ENCODE measurements around the gene DCTN1. TPM values are rescaled to one million over a fixed set of nuclear protein-coding genes. Genes with fewer than 3 reads are reported as not detected.

DCTN1 gene
- total RNA-seq, 1 experiment from 2014 or later = 117 TPM

GRCh38 chr2:74334931-74335333 lies 45.2 kb downstream of the DCTN1 start:
- POLR2A ChIA-PET = interaction anchor here (0.7 to 1.6 kb wide), 6 partner anchors 17 to 506 kb away, joined by 3 to 8 read pairs (median 3); partner anchors contain the start of genes MOB1A and STAMBP

GRCh38 chr2:74333896-74334586 lies 46.1 kb downstream of the DCTN1 start:
- Mint-ChIP-seq H3K9me3 (ENCODE audit: unreplicated experiment) (no peaks in the 10 kb centered on the region), H3K36me3 (ENCODE audit: insufficient read depth, unreplicated experiment) (no peaks in the 10 kb centered on the region), H3K4me1 (ENCODE audit: insufficient read depth, unreplicated experiment) (no peaks in the 10 kb centered on the region), H3K27ac (ENCODE audit: low read depth, unreplicated experiment) (no peak overlapping the region), H3K4me3 (ENCODE audit: unreplicated experiment) (no peak overlapping the region), H3K27me3 (ENCODE audit: insufficient read depth, unreplicated experiment) (no peaks in the 10 kb centered on the region)
- DNase-seq (ENCODE audit: unreplicated experiment) = no peak
- no peak for TF ChIP-seq CTCF (IDR thresholded peaks at IDR 0.05; ENCODE audit: unreplicated experiment)
- intact Hi-C loops (cut with micrococcal nuclease) = loop anchor here (1.0 to 2.0 kb wide), 2 partner anchors 59 to 67 kb away; no protein-coding TSS in a partner anchor
- CTCF ChIA-PET = interaction anchor here (0.5 to 3.6 kb wide), 43 partner anchors 9 to 1029 kb away, joined by 3 to 57 read pairs (median 7); partner anchors contain the start of genes DCTN1, MOB1A and SLC4A5
- BruUV-seq (replicated peaks) = no TSS peak
- POLR2A ChIA-PET = interaction anchor here (0.8 to 1.6 kb wide), 4 partner anchors 16 to 505 kb away, joined by 3 to 8 read pairs (median 6); partner anchors contain the start of genes MOB1A and STAMBP

More at GRCh38 chr2:74334931-74335333, 45.2 kb downstream of the DCTN1 start:
- DNase-seq (ENCODE audit: unreplicated experiment) = peak; percentile 75
- no TSS peak for BruUV-seq (replicated peaks)
- no peaks in the 10 kb centered on the region for H3K9me3 Mint-ChIP-seq (ENCODE audit: unreplicated experiment)
- no peaks in the 10 kb centered on the region for H3K36me3 Mint-ChIP-seq (ENCODE audit: insufficient read depth, unreplicated experiment)
- TF ChIP-seq CTCF (IDR thresholded peaks at IDR 0.05; ENCODE audit: unreplicated experiment) = peak; percentile 88
- CTCF ChIA-PET = interaction anchor here (0.5 to 3.6 kb wide), 69 partner anchors 9 to 577 kb away, joined by 3 to 57 read pairs (median 4); partner anchors contain the start of genes DCTN1, MOB1A, SLC4A5 and STAMBP
- no peak overlapping the region for H3K27ac Mint-ChIP-seq (ENCODE audit: low read depth, unreplicated experiment)
- no peaks in the 10 kb centered on the region for H3K4me1 Mint-ChIP-seq (ENCODE audit: insufficient read depth, unreplicated experiment)
- H3K27me3 Mint-ChIP-seq (ENCODE audit: insufficient read depth, unreplicated experiment) = peaks cover 7% of the 10 kb centered on the region
- H3K4me3 Mint-ChIP-seq (ENCODE audit: unreplicated experiment) = no peak overlapping the region
- intact Hi-C loops (cut with micrococcal nuclease) = loop anchor here (1.0 to 5.0 kb wide), 4 partner anchors 68 to 511 kb away; no protein-coding TSS in a partner anchor

- ChIA-PET CTCF (interaction anchor here (0.7 to 3.6 kb wide), 6 partner anchors 8 to 1303 kb away, joined by 3 to 57 read pairs (median 4); no protein-coding TSS in a partner anchor), POLR2A (interaction anchor here (0.6 kb wide), 1 partner anchor 501 kb away, joined by 3 read pairs; the partner anchor contains the start of gene HK2)
- peak; percentile 57 for DNase-seq (ENCODE audit: unreplicated experiment)
- BruUV-seq (replicated peaks) = no TSS peak
- Mint-ChIP-seq H3K4me3 (ENCODE audit: unreplicated experiment) (no peak overlapping the region), H3K27ac (ENCODE audit: low read depth, unreplicated experiment) (no peak overlapping the region), H3K4me1 (ENCODE audit: insufficient read depth, unreplicated experiment) (no peaks in the 10 kb centered on the region), H3K27me3 (ENCODE audit: insufficient read depth, unreplicated experiment) (no peaks in the 10 kb centered on the region), H3K9me3 (ENCODE audit: unreplicated experiment) (no peaks in the 10 kb centered on the region), H3K36me3 (ENCODE audit: insufficient read depth, unreplicated experiment) (no peaks in the 10 kb centered on the region)
- TF ChIP-seq CTCF (IDR thresholded peaks at IDR 0.05; ENCODE audit: unreplicated experiment) = peak; percentile 19
- intact Hi-C loops (cut with micrococcal nuclease) = loop anchor here (2.0 kb wide), 1 partner anchor 60 kb away; no protein-coding TSS in a partner anchor
These were observed 46.9 kb downstream of the DCTN1 start for GRCh38 chr2:74333175-74333574.

- BruUV-seq (replicated peaks) = no TSS peak
- Mint-ChIP-seq H3K27ac (ENCODE audit: low read depth, unreplicated experiment) (no peak overlapping the region), H3K27me3 (ENCODE audit: insufficient read depth, unreplicated experiment) (no peaks in the 10 kb centered on the region), H3K4me3 (ENCODE audit: unreplicated experiment) (no peak overlapping the region), H3K36me3 (ENCODE audit: insufficient read depth, unreplicated experiment) (no peaks in the 10 kb centered on the region), H3K4me1 (ENCODE audit: insufficient read depth, unreplicated experiment) (no peaks in the 10 kb centered on the region), H3K9me3 (ENCODE audit: unreplicated experiment) (no peaks in the 10 kb centered on the region)
- no peak for DNase-seq (ENCODE audit: unreplicated experiment)
- TF ChIP-seq CTCF (IDR thresholded peaks at IDR 0.05; ENCODE audit: unreplicated experiment) = no peak
- intact Hi-C loops (cut with micrococcal nuclease) = loop anchor here (2.0 kb wide), 1 partner anchor 60 kb away; no protein-coding TSS in a partner anchor
- POLR2A ChIA-PET = interaction anchor here (0.6 kb wide), 1 partner anchor 502 kb away, joined by 3 read pairs; the partner anchor contains the start of gene HK2
- CTCF ChIA-PET = interaction anchor here (0.7 to 3.6 kb wide), 5 partner anchors 7 to 1302 kb away, joined by 3 to 57 read pairs (median 3); no protein-coding TSS in a partner anchor
These were observed 47.4 kb downstream of the DCTN1 start for GRCh38 chr2:74332550-74333174.

All from MCF 10A (cell line).